Measurements from ENCODE around the gene NUP210. TPM values are rescaled to one million over a fixed set of nuclear protein-coding genes. Genes with fewer than 3 reads are reported as not detected.

Gene NUP210
- total and polyA plus RNA-seq, 2 of the 13 experiments (the other 11 are each of a cell fraction or from before 2014, with no cell fraction given): 31.6 to 35.2 TPM

DNA sequence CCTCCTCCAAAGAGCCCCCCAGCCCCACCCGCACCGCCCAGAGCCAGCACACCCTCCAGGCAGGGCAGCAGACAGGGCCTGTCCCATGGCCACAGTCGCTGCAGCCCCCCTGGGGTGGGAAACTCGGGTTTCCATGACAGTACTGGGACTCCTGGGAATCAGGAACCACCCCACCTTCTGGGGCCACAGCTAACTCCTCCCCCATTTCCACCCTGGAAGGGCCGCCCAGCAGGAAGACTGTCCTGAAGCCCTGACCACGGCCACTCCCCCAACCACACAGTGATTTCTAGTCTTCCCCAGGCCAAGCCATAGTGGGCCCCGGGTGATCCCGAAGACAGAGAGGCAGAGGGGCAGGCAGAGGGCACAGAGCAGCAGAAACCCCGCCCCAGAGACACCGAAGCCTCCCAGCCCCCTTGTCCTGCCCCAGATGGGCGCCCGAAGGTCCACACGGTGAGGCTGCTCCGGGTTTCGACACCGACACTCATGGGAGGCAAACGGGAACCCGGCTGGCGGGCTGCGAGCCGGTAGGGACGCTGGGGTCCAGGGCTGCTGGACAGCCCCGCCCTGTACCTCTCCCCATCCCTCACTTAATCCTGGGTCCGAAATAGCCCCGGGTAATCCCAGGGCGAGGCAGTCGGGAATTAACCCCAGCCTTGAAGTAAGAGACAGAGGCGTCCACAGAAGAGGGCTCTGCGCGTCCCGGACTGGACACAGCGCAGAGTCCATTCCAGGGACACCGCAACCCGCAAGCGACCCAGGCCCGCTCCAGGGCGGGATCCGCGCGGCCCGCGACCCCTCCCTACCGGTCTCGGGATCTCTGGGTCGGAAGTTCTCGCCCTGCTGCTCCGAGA lies 138.4 kb downstream of the NUP210 start (continued):
- no peak for TF ChIP-seq RBM22 (optimal IDR thresholded peaks at IDR 0.05; ENCODE audit: low read length)
- TF ChIP-seq KLF15 (CRISPR knock-in tag; IDR thresholded peaks at IDR 0.05; ENCODE audit: borderline replicate concordance): peak; percentile 26; the same call in 1 of the 2 replicates
- TF ChIP-seq MBNL3 (CRISPR knock-in tag; conservative IDR thresholded peaks at IDR 0.05): no peak
- no peak for TF ChIP-seq PAF1 (CRISPR knock-in tag; IDR thresholded peaks at IDR 0.05)
- no peak for TF ChIP-seq HNRNPH1 (optimal IDR thresholded peaks at IDR 0.05; ENCODE audit: low read depth, low read length)
- peak; percentile 28; the same call in 1 of the 2 replicates for TF ChIP-seq HDAC2 (CRISPR knock-in tag; IDR thresholded peaks at IDR 0.05)
- TF ChIP-seq MAX (IDR thresholded peaks at IDR 0.05): no peak
- TF ChIP-seq SOX13 (IDR thresholded peaks at IDR 0.05): no peak
- TF ChIP-seq SOX13 (CRISPR knock-in tag; conservative IDR thresholded peaks at IDR 0.05 in 1 of 2, IDR thresholded peaks at IDR 0.05 in 1 of 2): no peak
- no peak for TF ChIP-seq ZNF432 (CRISPR knock-in tag; IDR thresholded peaks at IDR 0.05; ENCODE audit: borderline replicate concordance)
- TF ChIP-seq NR2F1 (CRISPR knock-in tag; IDR thresholded peaks at IDR 0.05): no peak
- no peak for TF ChIP-seq RNF2 (conservative IDR thresholded peaks at IDR 0.05; ENCODE audit: low read depth)
- no peak for TF ChIP-seq ZFP82 (CRISPR knock-in tag; IDR thresholded peaks at IDR 0.05; ENCODE audit: borderline replicate concordance)
- TF ChIP-seq, protein P1, sequence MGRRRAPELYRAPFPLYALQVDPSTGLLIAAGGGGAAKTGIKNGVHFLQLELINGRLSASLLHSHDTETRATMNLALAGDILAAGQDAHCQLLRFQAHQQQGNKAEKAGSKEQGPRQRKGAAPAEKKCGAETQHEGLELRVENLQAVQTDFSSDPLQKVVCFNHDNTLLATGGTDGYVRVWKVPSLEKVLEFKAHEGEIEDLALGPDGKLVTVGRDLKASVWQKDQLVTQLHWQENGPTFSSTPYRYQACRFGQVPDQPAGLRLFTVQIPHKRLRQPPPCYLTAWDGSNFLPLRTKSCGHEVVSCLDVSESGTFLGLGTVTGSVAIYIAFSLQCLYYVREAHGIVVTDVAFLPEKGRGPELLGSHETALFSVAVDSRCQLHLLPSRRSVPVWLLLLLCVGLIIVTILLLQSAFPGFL (CRISPR knock-in tag; IDR thresholded peaks at IDR 0.05): no peak
- no peak for TF ChIP-seq ZNF205 (CRISPR knock-in tag; IDR thresholded peaks at IDR 0.05)
- TF ChIP-seq KAT2B (IDR thresholded peaks at IDR 0.05; ENCODE audit: borderline replicate concordance, low read depth, low read length): no peak
- TF ChIP-seq FOXO1 (CRISPR knock-in tag; IDR thresholded peaks at IDR 0.05): no peak
- no peak for TF ChIP-seq ZFP1 (CRISPR knock-in tag; IDR thresholded peaks at IDR 0.05)
- TF ChIP-seq ZNF10 (CRISPR knock-in tag; IDR thresholded peaks at IDR 0.05; ENCODE audit: borderline replicate concordance, low read depth): no peak
- TF ChIP-seq TBX3 (IDR thresholded peaks at IDR 0.05; ENCODE audit: borderline replicate concordance): no peak
- no peak for TF ChIP-seq ZC3H13 (CRISPR knock-in tag; IDR thresholded peaks at IDR 0.05)
- no peak for TF ChIP-seq PPARG (CRISPR knock-in tag; conservative IDR thresholded peaks at IDR 0.05)
- TF ChIP-seq CEBPG (CRISPR knock-in tag; IDR thresholded peaks at IDR 0.05): no peak
- TF ChIP-seq ZNF20 (CRISPR knock-in tag; IDR thresholded peaks at IDR 0.05): no peak
- no peak for TF ChIP-seq RAD21 (CRISPR knock-in tag; IDR thresholded peaks at IDR 0.05)
- TF ChIP-seq ZNF788 (CRISPR knock-in tag; IDR thresholded peaks at IDR 0.05; ENCODE audit: borderline replicate concordance): no peak; the same call in 1 of the 2 replicates
- no peak for TF ChIP-seq PLRG1 (conservative IDR thresholded peaks at IDR 0.05)
- no peak for TF ChIP-seq ZSCAN30 (CRISPR knock-in tag; IDR thresholded peaks at IDR 0.05)
- TF ChIP-seq ZBTB10 (CRISPR knock-in tag; IDR thresholded peaks at IDR 0.05; ENCODE audit: borderline replicate concordance): no peak

Measured in HepG2 (cell line).